SK-N-SH (cell line): ENCODE data around the gene DYNC1LI2. TPM values are rescaled to one million over a fixed set of nuclear protein-coding genes. Genes with fewer than 3 reads are reported as not detected.
A peak's percentile ranks its signal among the peaks of the same experiment; 100 is the strongest.

Source experiments
- CTCF ChIA-PET: fragments of 300-600, 350-600 bp; formaldehyde crosslinking; extraction: SDS; loops from one replicate; lab custom pipeline; 2021; lab: Yijun Ruan, JAX
- POLR2A ChIA-PET: fragments of 350-600 bp; sonication (Branson Sonifier 250); formaldehyde crosslinking; extraction: SDS; loops from one replicate; lab custom pipeline; 2020; ENCODE audit warnings: antibody characterized with exemption, inconsistent platforms; lab: Yijun Ruan, JAX
- DNase-seq: peaks from one replicate; pipeline ENCODE4 v3.0.0; 2012
- H2AFZ ChIP-seq: fragments of 200-600 bp; sonication (generic); 2 replicates; pipeline ENCODE4 v1.8.1; 2016; ENCODE audit warnings: antibody characterized with exemption, mild to moderate bottlenecking, low read depth
- H3F3A ChIP-seq: fragments of 200-600 bp; sonication (generic); replicated peaks from 2 replicates; pipeline ENCODE3; 2016; ENCODE audit warnings: antibody characterized with exemption, mild to moderate bottlenecking; ENCODE audit not compliant: insufficient read depth
- H3K27ac ChIP-seq, 2 experiments: fragments of 200-500 bp in 1 of 2; fragments of 200-600 bp in 1 of 2; sonication (Bioruptor generic) in 1 of 2; sonication (generic), shearing (Covaris generic) in 1 of 2; 2 replicates each; pipeline versions ENCODE4 v1.5.1 to v1.6.1; 2014 to 2016; ENCODE audit warnings: low read depth in 2 of 2, inconsistent platforms in 1 of 2, low read length in 1 of 2, mild to moderate bottlenecking in 1 of 2, mixed read lengths in 1 of 2
- H3K27me3 ChIP-seq: fragments of 200-600 bp; sonication (generic), shearing (Covaris generic); 2 replicates; pipeline ENCODE4 v1.6.1; 2016; ENCODE audit warnings: mixed run types; ENCODE audit not compliant: insufficient read depth
- H3K36me3 ChIP-seq, 2 experiments: fragments of 200-500 bp in 1 of 2; fragments of 200-600 bp in 1 of 2; sonication (Bioruptor generic) in 1 of 2; sonication (generic) in 1 of 2; replicated peaks in 1 of 2; 2 replicates each; pipeline versions ENCODE3 to v1.5.1; 2014 to 2016; ENCODE audit warnings: low read length in 1 of 2, mild to moderate bottlenecking in 1 of 2; ENCODE audit not compliant: insufficient read depth in 2 of 2, control insufficient read depth in 1 of 2
- H3K4me1 ChIP-seq, 2 experiments: fragments of 200-500 bp in 1 of 2; fragments of 200-600 bp in 1 of 2; sonication (Bioruptor generic) in 1 of 2; sonication (generic), shearing (Covaris generic) in 1 of 2; 2 replicates each; pipeline versions ENCODE4 v1.5.1 to v1.6.1; 2014 to 2016; ENCODE audit warnings: low read depth in 1 of 2, low read length in 1 of 2, mixed run types in 1 of 2; ENCODE audit not compliant: insufficient read depth in 2 of 2, control insufficient read depth in 1 of 2
- H3K4me2 ChIP-seq: fragments of 200-600 bp; sonication (generic), shearing (Covaris generic); 2 replicates; pipeline ENCODE4 v1.6.1; 2017; ENCODE audit warnings: mixed run types
- H3K4me3 ChIP-seq, 2 experiments: fragments of 200-500 bp in 1 of 2; fragments of 200-600 bp in 1 of 2; sonication (Bioruptor generic) in 1 of 2; sonication (generic), shearing (Covaris generic) in 1 of 2; 2 replicates each; pipeline versions ENCODE4 v1.5.1 to v1.8.1; 2014 to 2016; ENCODE audit warnings: low read depth in 2 of 2, inconsistent platforms in 1 of 2, low read length in 1 of 2, mild to moderate bottlenecking in 1 of 2, mixed read lengths in 1 of 2, moderate library complexity in 1 of 2
- H3K79me2 ChIP-seq: fragments of 200-600 bp; sonication (generic); 2 replicates; pipeline ENCODE4 v1.8.1; 2017; ENCODE audit warnings: mild to moderate bottlenecking; ENCODE audit not compliant: insufficient read depth
- H3K9ac ChIP-seq: fragments of 200-600 bp; sonication (generic); 2 replicates; pipeline ENCODE4 v1.6.1; 2017; ENCODE audit warnings: mixed run types
- H3K9me2 ChIP-seq: fragments of 200-600 bp; sonication (generic); 2 replicates; pipeline ENCODE4 v1.6.1; 2017; ENCODE audit warnings: mixed run types
- H3K9me3 ChIP-seq: fragments of 200-600 bp; sonication (generic); 2 replicates; pipeline ENCODE4 v1.6.1; 2017; ENCODE audit warnings: mixed run types, mild to moderate bottlenecking, moderate library complexity
- H4K20me1 ChIP-seq: fragments of 200-600 bp; sonication (generic); 2 replicates; pipeline ENCODE4 v1.6.1; 2017; ENCODE audit warnings: mild to moderate bottlenecking, mixed run types; ENCODE audit not compliant: insufficient read depth
- EP300 ChIP-seq, 2 experiments: IDR thresholded peaks; 2 replicates each; pipeline versions ENCODE4 v1.4.0 to v1.6.1; 2012; ENCODE audit warnings: borderline replicate concordance in 1 of 2, low read depth in 1 of 2, low read length in 1 of 2
- EZH2phosphoT487 ChIP-seq: fragments of 200-600 bp; sonication (generic); IDR thresholded peaks from 2 replicates; pipeline ENCODE4 v1.6.1; 2017; ENCODE audit warnings: low read depth, mixed run types, mild to moderate bottlenecking, antibody characterized with exemption, moderate library complexity, borderline replicate concordance
- FOSL2 ChIP-seq: IDR thresholded peaks from 2 replicates; pipeline ENCODE4 v1.4.0; 2012; ENCODE audit warnings: low read depth, mild to moderate bottlenecking, moderate library complexity, borderline replicate concordance
- FOXM1 ChIP-seq: IDR thresholded peaks from 2 replicates; pipeline ENCODE4 v1.4.0; 2012; ENCODE audit warnings: low read depth, mild to moderate bottlenecking
- GABPA ChIP-seq: IDR thresholded peaks from 2 replicates; pipeline ENCODE4 v1.4.0; 2012; ENCODE audit warnings: low read depth, mild to moderate bottlenecking
- GATA2 ChIP-seq: sonication (generic); formaldehyde crosslinking; IDR thresholded peaks from 2 replicates; pipeline ENCODE4 v1.5.0; 2020; ENCODE audit warnings: mild to moderate bottlenecking, missing genetic modification reagents
- MAX ChIP-seq: IDR thresholded peaks from 2 replicates; pipeline ENCODE4 v1.4.0; 2012; ENCODE audit warnings: low read depth
- MEF2A ChIP-seq: IDR thresholded peaks from 2 replicates; pipeline ENCODE4 v1.4.0; 2012; ENCODE audit warnings: low read depth, borderline replicate concordance
- POLR2AphosphoS5 ChIP-seq: IDR thresholded peaks from 2 replicates; pipeline ENCODE4 v1.6.1; 2012; ENCODE audit warnings: low read depth, low read length
- RAD21 ChIP-seq: IDR thresholded peaks from 2 replicates; pipeline ENCODE4 v1.6.1; 2012; ENCODE audit warnings: mild to moderate bottlenecking, low read length
- REST ChIP-seq: IDR thresholded peaks from 2 replicates; pipeline ENCODE4 v1.6.1; 2012; ENCODE audit warnings: mild to moderate bottlenecking, low read depth, low read length, moderate library complexity
- RFX5 ChIP-seq: IDR thresholded peaks from 2 replicates; pipeline ENCODE4 v1.6.1; 2012; ENCODE audit warnings: mild to moderate bottlenecking, improper control_type of control experiment, low read length
- RXRA ChIP-seq: IDR thresholded peaks from 2 replicates; pipeline ENCODE4 v1.4.0; 2012; ENCODE audit warnings: low read depth, mild to moderate bottlenecking, borderline replicate concordance
- SIN3A ChIP-seq: IDR thresholded peaks from 2 replicates; pipeline ENCODE4 v1.6.1; 2012; ENCODE audit warnings: low read depth, mild to moderate bottlenecking, low read length, moderate library complexity, borderline replicate concordance
- SMC3 ChIP-seq: IDR thresholded peaks from 2 replicates; pipeline ENCODE4 v1.6.1; 2012; ENCODE audit warnings: low read depth, low read length, improper control_type of control experiment
- TCF12 ChIP-seq: IDR thresholded peaks from 2 replicates; pipeline ENCODE4 v1.4.0; 2012
- ZBTB33 ChIP-seq: IDR thresholded peaks from 2 replicates; pipeline ENCODE4 v1.4.0; 2012; ENCODE audit warnings: low read depth, borderline replicate concordance
- WGBS: methylation state at CpG from one replicate; pipeline ENCODE4 v1.1.6; 2017; ENCODE audit warnings: low lambda C conversion rate; 5-methylcytosine and 5-hydroxymethylcytosine counted together
- polyA plus RNA-seq, 3 experiments: library from polyadenylated mRNA; depleted of rRNA; stranded (reverse); fragments of >200 nt; gene quantifications; 2 replicates each; pipeline ENCODE4 v1.2.3, GENCODE V29; 2012
- TF ChIP-seq, protein P1 (sequence below): fragments of 150-350 bp; IDR thresholded peaks from 2 replicates; pipeline ENCODE4 v1.6.1; 2016; ENCODE audit warnings: mild to moderate bottlenecking, low read depth, low read length
- TF ChIP-seq, protein P2 (sequence below): IDR thresholded peaks from 2 replicates; pipeline ENCODE4 v1.4.0; 2012; ENCODE audit warnings: low read depth, borderline replicate concordance

DYNC1LI2 gene
- polyA plus RNA-seq, 1 of the 3 experiments (the other 2 are of a cell fraction) = 33.1 TPM

DNA sequence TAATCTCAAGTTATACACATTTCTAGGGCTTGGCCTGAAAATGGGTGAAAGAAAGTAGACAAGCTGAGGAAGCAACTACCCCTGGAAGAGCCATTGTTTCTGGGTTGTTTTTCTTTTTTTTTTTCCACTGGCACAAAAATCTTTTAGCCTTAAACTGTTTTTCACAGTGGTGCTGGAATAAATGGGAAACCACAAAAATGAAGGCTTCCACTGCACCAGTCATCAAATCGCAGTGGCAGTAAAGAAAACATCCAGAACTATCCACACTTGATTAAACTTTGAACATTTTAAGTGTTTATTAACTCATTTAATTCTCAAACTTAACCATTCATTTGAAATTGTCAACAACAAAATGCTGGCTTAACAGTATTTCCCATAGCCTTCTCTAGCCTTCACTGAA, 69.1 kb downstream of the DYNC1LI2 start:
- 91% methylated on average over 1 of the region's 1 CpG for WGBS
- H3K4me2 ChIP-seq = no peak overlapping the region
- no peak for TF ChIP-seq FOXM1
- TF ChIP-seq ZBTB33 = no peak
- no peak for TF ChIP-seq REST
- TF ChIP-seq GABPA = no peak
- TF ChIP-seq RXRA = no peak
- no peak for TF ChIP-seq RAD21
- TF ChIP-seq EP300 (IDR thresholded peaks at IDR 0.05; ENCODE audit: borderline replicate concordance in 1 of 2, low read depth in 1 of 2, low read length in 1 of 2) = no peak
- TF ChIP-seq EZH2phosphoT487 = no peak
- no peak for TF ChIP-seq FOSL2
- no peak for TF ChIP-seq MEF2A
- TF ChIP-seq, all 33 proteins: peak for 0
- Histone ChIP-seq H3K9me2 (no peaks in the 10 kb centered on the region), H3K79me2 (peaks cover 32% of the 10 kb centered on the region), H3K4me1 (0 out of 4 replicates have a peak, but pooled peaks cover 0 to 5% of the 10 kb centered on the region in 2 experiments), H3K36me3 (no peaks in the 10 kb centered on the region), H3F3A (peaks cover 10% of the 10 kb centered on the region), H3K27ac (peak overlapping the region in 1 of 2 experiments; percentile 34; a peak in 2 of 4 replicates), H4K20me1 (no peaks in the 10 kb centered on the region), H3K9me3 (no peaks in the 10 kb centered on the region), H3K4me3 (no peak overlapping the region), H3K27me3 (no peaks in the 10 kb centered on the region), H3K9ac (no peak overlapping the region), H2AFZ (no peak overlapping the region)
- DNase-seq = no peak
- POLR2A ChIA-PET = no interaction called here
- CTCF ChIA-PET = interaction anchor here (1.3 kb wide), 1 partner anchor 276 kb away, joined by 3 read pairs; no protein-coding TSS in a partner anchor

DNA sequence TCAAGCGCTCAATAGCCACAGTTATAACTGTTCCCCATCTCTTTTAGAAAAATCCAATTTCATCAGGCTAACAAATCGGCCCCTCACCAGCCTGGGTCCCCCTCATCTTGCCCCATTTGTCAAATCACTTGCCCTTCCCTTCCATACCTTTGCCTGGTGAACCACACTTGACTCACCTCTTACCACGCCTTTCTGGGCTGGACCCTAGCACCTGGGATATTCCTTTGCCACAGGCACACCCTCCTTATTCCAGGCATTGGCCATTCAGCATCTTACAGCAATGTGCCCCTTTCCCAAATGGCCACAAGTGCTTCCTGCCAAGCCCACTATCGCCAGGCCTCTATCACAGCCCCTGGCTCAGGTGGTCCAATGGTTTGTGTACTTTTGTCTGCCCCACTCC, 69.7 kb downstream of the DYNC1LI2 start:
- peak overlapping the region in 1 of 2 experiments; percentile 34; a peak in 1 of 4 replicates for H3K27ac ChIP-seq
- TF ChIP-seq SMC3 (no peak), RFX5 (no peak), SIN3A (no peak), EP300 (IDR thresholded peaks at IDR 0.05; ENCODE audit: borderline replicate concordance in 1 of 2, low read depth in 1 of 2, low read length in 1 of 2) (no peak), MAX (no peak), GATA2 (CRISPR knock-in tag) (no peak), TCF12 (no peak), GABPA (no peak), POLR2AphosphoS5 (no peak)
- TF ChIP-seq, protein P1, sequence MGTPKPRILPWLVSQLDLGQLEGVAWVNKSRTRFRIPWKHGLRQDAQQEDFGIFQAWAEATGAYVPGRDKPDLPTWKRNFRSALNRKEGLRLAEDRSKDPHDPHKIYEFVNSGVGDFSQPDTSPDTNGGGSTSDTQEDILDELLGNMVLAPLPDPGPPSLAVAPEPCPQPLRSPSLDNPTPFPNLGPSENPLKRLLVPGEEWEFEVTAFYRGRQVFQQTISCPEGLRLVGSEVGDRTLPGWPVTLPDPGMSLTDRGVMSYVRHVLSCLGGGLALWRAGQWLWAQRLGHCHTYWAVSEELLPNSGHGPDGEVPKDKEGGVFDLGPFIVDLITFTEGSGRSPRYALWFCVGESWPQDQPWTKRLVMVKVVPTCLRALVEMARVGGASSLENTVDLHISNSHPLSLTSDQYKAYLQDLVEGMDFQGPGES = no peak
- TF ChIP-seq, protein P2, sequence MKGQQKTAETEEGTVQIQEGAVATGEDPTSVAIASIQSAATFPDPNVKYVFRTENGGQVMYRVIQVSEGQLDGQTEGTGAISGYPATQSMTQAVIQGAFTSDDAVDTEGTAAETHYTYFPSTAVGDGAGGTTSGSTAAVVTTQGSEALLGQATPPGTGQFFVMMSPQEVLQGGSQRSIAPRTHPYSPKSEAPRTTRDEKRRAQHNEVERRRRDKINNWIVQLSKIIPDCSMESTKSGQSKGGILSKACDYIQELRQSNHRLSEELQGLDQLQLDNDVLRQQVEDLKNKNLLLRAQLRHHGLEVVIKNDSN = no peak
- peaks cover 10% of the 10 kb centered on the region for H3F3A ChIP-seq
- H3K9ac ChIP-seq = no peak overlapping the region
- H4K20me1 ChIP-seq = no peaks in the 10 kb centered on the region
- H3K27me3 ChIP-seq = no peaks in the 10 kb centered on the region
- H3K79me2 ChIP-seq = peaks cover 26% of the 10 kb centered on the region
- no peaks in the 10 kb centered on the region for H3K36me3 ChIP-seq
- 0 out of 4 replicates have a peak, but pooled peaks cover 0 to 5% of the 10 kb centered on the region in 2 experiments for H3K4me1 ChIP-seq
- H3K9me3 ChIP-seq = no peaks in the 10 kb centered on the region
- DNase-seq = no peak
- ChIA-PET POLR2A (no interaction called here), CTCF (interaction anchor here (1.3 kb wide), 1 partner anchor 275 kb away, joined by 3 read pairs; no protein-coding TSS in a partner anchor)
- no peak overlapping the region for H2AFZ ChIP-seq
- 94% methylated on average over 4 of the region's 4 CpGs for WGBS
- H3K9me2 ChIP-seq = no peaks in the 10 kb centered on the region
- H3K4me3 ChIP-seq = no peak overlapping the region
- H3K4me2 ChIP-seq = no peak overlapping the region
